ENCODE data around the gene ATP8B1. TPM values are rescaled to one million over a fixed set of nuclear protein-coding genes. Genes with fewer than 3 reads are reported as not detected.
A peak's percentile ranks its signal among the peaks of the same experiment; 100 is the strongest.

The ATP8B1 gene
- total RNA-seq, 1 donor, result 46.7 TPM

DNA sequence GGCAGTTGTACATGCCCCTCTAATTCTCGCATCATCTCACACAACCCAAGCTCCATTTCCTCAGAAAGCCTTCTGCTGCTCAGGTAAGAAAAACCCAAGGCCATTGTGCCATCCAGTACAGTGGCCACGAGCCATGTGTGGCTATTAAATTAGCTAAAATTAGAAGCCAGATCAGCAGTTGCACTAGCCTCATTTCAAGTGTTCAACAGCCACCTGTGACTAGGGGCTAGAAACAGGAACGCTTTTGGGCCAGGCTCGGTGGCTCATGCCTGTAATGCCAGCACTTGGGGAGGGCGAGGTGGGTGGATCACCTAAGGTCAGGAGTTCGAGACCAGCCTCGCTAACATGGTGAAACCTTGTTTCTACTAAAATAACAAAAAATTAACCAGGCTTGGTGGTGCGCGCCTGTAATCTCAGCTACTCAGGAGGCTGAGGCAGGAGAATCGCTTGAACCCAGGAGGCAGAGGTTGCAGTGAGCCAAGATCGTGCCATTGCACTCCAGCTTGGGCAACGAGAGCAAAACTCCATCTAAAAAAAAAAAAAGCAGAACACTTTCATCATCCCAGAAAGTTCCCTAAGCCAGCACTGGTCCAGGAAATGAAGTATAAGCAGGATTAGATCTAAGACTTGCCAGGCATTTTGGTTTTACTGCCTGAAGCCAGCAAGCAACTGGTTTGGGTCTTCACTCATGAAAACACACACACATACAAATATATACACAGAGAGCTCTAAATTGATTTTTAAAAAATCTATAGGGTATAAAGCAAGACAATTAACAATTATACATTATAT, 35.7 kb downstream of the ATP8B1 start:
- H2AFZ ChIP-seq (ENCODE audit: low read length), result no peak overlapping the region
- peak overlapping the region; percentile 62 for H3K27ac ChIP-seq (ENCODE audit: low read depth, low read length)
- H3K27me3 ChIP-seq (ENCODE audit: insufficient read depth, low read length), result no peaks in the 10 kb centered on the region
- no peak for TF ChIP-seq CTCF (IDR thresholded peaks at IDR 0.05; ENCODE audit: extremely low read depth, low read depth, low read length)
- H4K20me1 ChIP-seq (ENCODE audit: insufficient read depth, low read length), result peaks cover 27% of the 10 kb centered on the region
- peaks cover 5% of the 10 kb centered on the region for H3K36me3 ChIP-seq (ENCODE audit: insufficient read depth, low read length)
- peaks cover 32% of the 10 kb centered on the region for H3K4me1 ChIP-seq (ENCODE audit: insufficient read depth, low read length)
- H3K4me3 ChIP-seq (ENCODE audit: insufficient read depth, low read length), result no peak overlapping the region
- H3K9me3 ChIP-seq (ENCODE audit: low read depth, low read length), result no peaks in the 10 kb centered on the region
- no peak for DNase-seq (ENCODE audit: insufficient read length, low spot score, missing footprints)
- no peak overlapping the region for H3K4me2 ChIP-seq (ENCODE audit: insufficient read depth, low read length)
- peaks cover 92% of the 10 kb centered on the region for H3K79me2 ChIP-seq (ENCODE audit: insufficient read depth, low read length)

- Histone ChIP-seq H2AFZ (ENCODE audit: low read length) (no peak overlapping the region), H3K4me1 (ENCODE audit: insufficient read depth, low read length) (peaks cover 27% of the 10 kb centered on the region), H3K27ac (ENCODE audit: low read depth, low read length) (no peak overlapping the region), H3K9me3 (ENCODE audit: low read depth, low read length) (no peaks in the 10 kb centered on the region), H3K79me2 (ENCODE audit: insufficient read depth, low read length) (peaks cover 84% of the 10 kb centered on the region), H3K36me3 (ENCODE audit: insufficient read depth, low read length) (peaks cover 14% of the 10 kb centered on the region), H3K4me2 (ENCODE audit: insufficient read depth, low read length) (no peak overlapping the region), H4K20me1 (ENCODE audit: insufficient read depth, low read length) (peaks cover 19% of the 10 kb centered on the region), H3K4me3 (ENCODE audit: insufficient read depth, low read length) (no peak overlapping the region), H3K27me3 (ENCODE audit: insufficient read depth, low read length) (no peaks in the 10 kb centered on the region)
- no peak for DNase-seq (ENCODE audit: insufficient read length, low spot score, missing footprints)
- no peak for TF ChIP-seq CTCF (IDR thresholded peaks at IDR 0.05; ENCODE audit: extremely low read depth, low read depth, low read length)
Measured at GRCh38 chr18:57764995-57765394, 38.1 kb downstream of the ATP8B1 start.

- TF ChIP-seq CTCF (IDR thresholded peaks at IDR 0.05; ENCODE audit: extremely low read depth, low read depth, low read length), result no peak
- peaks cover 16% of the 10 kb centered on the region for H4K20me1 ChIP-seq (ENCODE audit: insufficient read depth, low read length)
- no peak overlapping the region for H2AFZ ChIP-seq (ENCODE audit: low read length)
- DNase-seq (ENCODE audit: insufficient read length, low spot score, missing footprints), result no peak
- no peaks in the 10 kb centered on the region for H3K9me3 ChIP-seq (ENCODE audit: low read depth, low read length)
- H3K36me3 ChIP-seq (ENCODE audit: insufficient read depth, low read length), result peaks cover 22% of the 10 kb centered on the region
- peaks cover 84% of the 10 kb centered on the region for H3K79me2 ChIP-seq (ENCODE audit: insufficient read depth, low read length)
- H3K27ac ChIP-seq (ENCODE audit: low read depth, low read length), result no peak overlapping the region
- no peaks in the 10 kb centered on the region for H3K27me3 ChIP-seq (ENCODE audit: insufficient read depth, low read length)
- H3K4me1 ChIP-seq (ENCODE audit: insufficient read depth, low read length), result peaks cover 22% of the 10 kb centered on the region
- no peak overlapping the region for H3K4me2 ChIP-seq (ENCODE audit: insufficient read depth, low read length)
- H3K4me3 ChIP-seq (ENCODE audit: insufficient read depth, low read length), result no peak overlapping the region
Measured at GRCh38 chr18:57764087-57764486, 39.0 kb downstream of the ATP8B1 start.

GRCh38 chr18:57762686-57763085, 40.4 kb downstream of the ATP8B1 start:
- Histone ChIP-seq H3K4me2 (ENCODE audit: insufficient read depth, low read length) (no peak overlapping the region), H3K36me3 (ENCODE audit: insufficient read depth, low read length) (peaks cover 24% of the 10 kb centered on the region), H4K20me1 (ENCODE audit: insufficient read depth, low read length) (peaks cover 14% of the 10 kb centered on the region), H3K4me1 (ENCODE audit: insufficient read depth, low read length) (peaks cover 9% of the 10 kb centered on the region), H3K27me3 (ENCODE audit: insufficient read depth, low read length) (no peaks in the 10 kb centered on the region), H3K4me3 (ENCODE audit: insufficient read depth, low read length) (no peak overlapping the region), H3K79me2 (ENCODE audit: insufficient read depth, low read length) (peaks cover 87% of the 10 kb centered on the region), H2AFZ (ENCODE audit: low read length) (no peak overlapping the region), H3K9me3 (ENCODE audit: low read depth, low read length) (no peaks in the 10 kb centered on the region), H3K27ac (ENCODE audit: low read depth, low read length) (no peak overlapping the region)
- TF ChIP-seq CTCF (IDR thresholded peaks at IDR 0.05; ENCODE audit: extremely low read depth, low read depth, low read length), result no peak
- no peak for DNase-seq (ENCODE audit: insufficient read length, low spot score, missing footprints)
